ENCODE data around the gene RPP25. TPM values are rescaled to one million over a fixed set of nuclear protein-coding genes. Genes with fewer than 3 reads are reported as not detected.
"Not testable (repeated sequence)": the region's sequence is repeated elsewhere in the genome, so short reads cannot be mapped to it uniquely, and the experiment has no call there.

The RPP25 gene
- total RNA-seq, 6 experiments from 2014 or later, result 0.76 to 1.7 (median 1.5) TPM

- peaks cover 15% of the 10 kb centered on the region for H3K4me1 Mint-ChIP-seq (ENCODE audit: low read depth)
- no peak for TF ChIP-seq CTCF (IDR thresholded peaks at IDR 0.05)
- H3K4me3 Mint-ChIP-seq, result peak overlapping the region; percentile 94
- peak overlapping the region; percentile 90 for H3K27ac Mint-ChIP-seq
- no peak for DNase-seq
- H3K9me3 Mint-ChIP-seq, result no peaks in the 10 kb centered on the region
- peaks cover 4% of the 10 kb centered on the region; the same call in 1 of the 2 replicates for H3K36me3 Mint-ChIP-seq (ENCODE audit: low read depth)
- peaks cover 3% of the 10 kb centered on the region; the same call in 1 of the 2 replicates for H3K27me3 Mint-ChIP-seq (ENCODE audit: insufficient read depth)
Observed at GRCh38 chr15:74937272-74937589, 19.3 kb downstream of the RPP25 start.

- not testable (repeated sequence) for H3K27me3 Mint-ChIP-seq (ENCODE audit: insufficient read depth); H3K36me3 Mint-ChIP-seq (ENCODE audit: low read depth); H3K9me3 Mint-ChIP-seq; DNase-seq; H3K27ac Mint-ChIP-seq
- Mint-ChIP-seq H3K4me1 (ENCODE audit: low read depth) (peaks cover 15% of the 10 kb centered on the region), H3K4me3 (peak overlapping the region; percentile 56; the same call in 1 of the 2 replicates)
- peak; percentile 15; the same call in 1 of the 2 replicates for TF ChIP-seq CTCF (IDR thresholded peaks at IDR 0.05)
Observed at GRCh38 chr15:74935193-74935592, 21.4 kb downstream of the RPP25 start.

GRCh38 chr15:74933573-74933972, 23.0 kb downstream of the RPP25 start:
- Mint-ChIP-seq H3K4me1 (ENCODE audit: low read depth) (peaks cover 15% of the 10 kb centered on the region), H3K9me3 (no peaks in the 10 kb centered on the region), H3K27ac (no peak overlapping the region), H3K27me3 (ENCODE audit: insufficient read depth) (no peaks in the 10 kb centered on the region), H3K36me3 (ENCODE audit: low read depth) (peaks cover 9% of the 10 kb centered on the region; the same call in 1 of the 2 replicates), H3K4me3 (no peak overlapping the region)
- TF ChIP-seq CTCF (IDR thresholded peaks at IDR 0.05), result no peak
- no peak for DNase-seq

- DNase-seq, result no peak
- Mint-ChIP-seq H3K4me1 (ENCODE audit: low read depth) (no peaks in the 10 kb centered on the region), H3K27me3 (ENCODE audit: insufficient read depth) (no peaks in the 10 kb centered on the region), H3K9me3 (no peaks in the 10 kb centered on the region), H3K4me3 (no peak overlapping the region), H3K36me3 (ENCODE audit: low read depth) (peaks cover 10% of the 10 kb centered on the region; the same call in 1 of the 2 replicates), H3K27ac (no peak overlapping the region)
- no peak for TF ChIP-seq CTCF (IDR thresholded peaks at IDR 0.05)
Observed at GRCh38 chr15:74928771-74929198, 27.8 kb downstream of the RPP25 start.

GRCh38 chr15:74924525-74924924, 32.0 kb downstream of the RPP25 start:
- H3K4me3 Mint-ChIP-seq, result no peak overlapping the region
- no peak for DNase-seq
- H3K9me3 Mint-ChIP-seq, result no peaks in the 10 kb centered on the region
- H3K27ac Mint-ChIP-seq, result no peak overlapping the region
- H3K36me3 Mint-ChIP-seq (ENCODE audit: low read depth), result peaks cover 23% of the 10 kb centered on the region
- H3K27me3 Mint-ChIP-seq (ENCODE audit: insufficient read depth), result no peaks in the 10 kb centered on the region
- no peak for TF ChIP-seq CTCF (IDR thresholded peaks at IDR 0.05)
- H3K4me1 Mint-ChIP-seq (ENCODE audit: low read depth), result no peaks in the 10 kb centered on the region

- no peaks in the 10 kb centered on the region for H3K4me1 Mint-ChIP-seq (ENCODE audit: low read depth)
- peaks cover 27% of the 10 kb centered on the region for H3K36me3 Mint-ChIP-seq (ENCODE audit: low read depth)
- no peak for TF ChIP-seq CTCF (IDR thresholded peaks at IDR 0.05)
- DNase-seq, result no peak
- no peaks in the 10 kb centered on the region for H3K27me3 Mint-ChIP-seq (ENCODE audit: insufficient read depth)
- no peak overlapping the region for H3K4me3 Mint-ChIP-seq
- no peaks in the 10 kb centered on the region for H3K9me3 Mint-ChIP-seq
- H3K27ac Mint-ChIP-seq, result no peak overlapping the region
Observed at GRCh38 chr15:74920456-74920855, 36.1 kb downstream of the RPP25 start.
